GM11168 (cell line): Measurements from ENCODE around the gene CNEP1R1.

Source experiments
- in situ Hi-C: fragments of 300-500 bp; cut with MboI; formaldehyde crosslinking; loops from one replicate; pipeline ENCODE4 v1.12.0; 2022; ENCODE audit warnings: low sequenced_read_pairs; ENCODE audit not compliant: unreplicated experiment

CNEP1R1 gene

GRCh38 chr16:50024684-50025536 is at the start of gene CNEP1R1:
Gene CNEP1R1 (plus strand): TSS chr16:50025225. CDS start chr16:50025316, 91 bp downstream.
- in situ Hi-C loops: no loop called here

GRCh38 chr16:49977427-49977826 is 47.6 kb upstream of the CNEP1R1 start:
- in situ Hi-C loops: no loop called here

- in situ Hi-C loops: no loop called here
Measured at GRCh38 chr16:49978569-49979326, 46.3 kb upstream of the CNEP1R1 start.

GRCh38 chr16:49980166-49980565 is 44.9 kb upstream of the CNEP1R1 start:
- in situ Hi-C loops: no loop called here

- in situ Hi-C loops: no loop called here
Measured at GRCh38 chr16:49986351-49987124, 38.5 kb upstream of the CNEP1R1 start.

GRCh38 chr16:49987381-49987780 is 37.6 kb upstream of the CNEP1R1 start:
- in situ Hi-C loops: no loop called here

GRCh38 chr16:49992825-49993224 is 32.2 kb upstream of the CNEP1R1 start:
- in situ Hi-C loops: no loop called here

- in situ Hi-C loops: no loop called here
Measured at GRCh38 chr16:49993579-49993978, 31.4 kb upstream of the CNEP1R1 start.

GRCh38 chr16:49994006-49994405 is 31.0 kb upstream of the CNEP1R1 start:
- in situ Hi-C loops: no loop called here

GRCh38 chr16:49995720-49996119 is 29.3 kb upstream of the CNEP1R1 start:
- in situ Hi-C loops: no loop called here

GRCh38 chr16:49997721-49998251 is 27.2 kb upstream of the CNEP1R1 start:
- in situ Hi-C loops: no loop called here

GRCh38 chr16:49998991-49999390 is 26.0 kb upstream of the CNEP1R1 start:
- in situ Hi-C loops: no loop called here

GRCh38 chr16:50001144-50001543 is 23.9 kb upstream of the CNEP1R1 start:
- in situ Hi-C loops: no loop called here

- in situ Hi-C loops: no loop called here
Measured at GRCh38 chr16:50002190-50002589, 22.8 kb upstream of the CNEP1R1 start.

- in situ Hi-C loops: no loop called here
Measured at GRCh38 chr16:50004239-50004638, 20.8 kb upstream of the CNEP1R1 start.

GRCh38 chr16:50006964-50007363 is 18.1 kb upstream of the CNEP1R1 start:
- in situ Hi-C loops: no loop called here

GRCh38 chr16:50007744-50008143 is 17.3 kb upstream of the CNEP1R1 start:
- in situ Hi-C loops: no loop called here

- in situ Hi-C loops: no loop called here
Measured at GRCh38 chr16:50010212-50010611, 14.8 kb upstream of the CNEP1R1 start.

- in situ Hi-C loops: no loop called here
Measured at GRCh38 chr16:50011707-50012106, 13.3 kb upstream of the CNEP1R1 start.

GRCh38 chr16:50012182-50012581 is 12.8 kb upstream of the CNEP1R1 start:
- in situ Hi-C loops: no loop called here
